ENCODE results near the gene MYADM.

The MYADM gene

DNA sequence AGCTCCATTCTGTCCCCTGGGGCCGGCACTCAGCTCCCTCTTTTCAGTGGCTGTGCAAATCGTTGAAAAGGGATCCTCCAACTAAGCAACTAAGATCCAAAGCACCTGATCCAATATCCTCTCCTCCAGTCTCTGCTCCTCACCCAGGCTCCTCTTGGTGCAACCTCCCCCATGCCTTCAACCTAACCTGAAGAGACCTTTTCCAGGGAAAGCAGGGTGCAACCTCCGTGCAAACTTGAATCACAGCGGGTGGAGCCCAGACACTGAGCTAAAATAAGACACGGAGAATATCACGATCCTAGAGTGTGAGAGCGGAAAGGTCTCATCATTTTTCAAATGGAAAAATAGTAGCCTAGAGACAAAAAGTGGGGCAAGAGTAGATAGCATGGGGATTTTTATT is 49.7 kb downstream of the MYADM start:
- DNase-seq: no peak

Measured in CD4-positive, alpha-beta T cell treated with Interferon gamma for 1 hour (primary cell).